Superior temporal gyrus (tissue), 1 donor: ENCODE results near the gene ZC2HC1B.
A peak's percentile ranks its signal among the peaks of the same experiment; 100 is the strongest.

ENCODE experiments used
- DNase-seq: peaks from one replicate; pipeline ENCODE4 v3.0.0-alpha.2; 2016; ENCODE audit errors: extremely low spot score

Gene ZC2HC1B

DNA sequence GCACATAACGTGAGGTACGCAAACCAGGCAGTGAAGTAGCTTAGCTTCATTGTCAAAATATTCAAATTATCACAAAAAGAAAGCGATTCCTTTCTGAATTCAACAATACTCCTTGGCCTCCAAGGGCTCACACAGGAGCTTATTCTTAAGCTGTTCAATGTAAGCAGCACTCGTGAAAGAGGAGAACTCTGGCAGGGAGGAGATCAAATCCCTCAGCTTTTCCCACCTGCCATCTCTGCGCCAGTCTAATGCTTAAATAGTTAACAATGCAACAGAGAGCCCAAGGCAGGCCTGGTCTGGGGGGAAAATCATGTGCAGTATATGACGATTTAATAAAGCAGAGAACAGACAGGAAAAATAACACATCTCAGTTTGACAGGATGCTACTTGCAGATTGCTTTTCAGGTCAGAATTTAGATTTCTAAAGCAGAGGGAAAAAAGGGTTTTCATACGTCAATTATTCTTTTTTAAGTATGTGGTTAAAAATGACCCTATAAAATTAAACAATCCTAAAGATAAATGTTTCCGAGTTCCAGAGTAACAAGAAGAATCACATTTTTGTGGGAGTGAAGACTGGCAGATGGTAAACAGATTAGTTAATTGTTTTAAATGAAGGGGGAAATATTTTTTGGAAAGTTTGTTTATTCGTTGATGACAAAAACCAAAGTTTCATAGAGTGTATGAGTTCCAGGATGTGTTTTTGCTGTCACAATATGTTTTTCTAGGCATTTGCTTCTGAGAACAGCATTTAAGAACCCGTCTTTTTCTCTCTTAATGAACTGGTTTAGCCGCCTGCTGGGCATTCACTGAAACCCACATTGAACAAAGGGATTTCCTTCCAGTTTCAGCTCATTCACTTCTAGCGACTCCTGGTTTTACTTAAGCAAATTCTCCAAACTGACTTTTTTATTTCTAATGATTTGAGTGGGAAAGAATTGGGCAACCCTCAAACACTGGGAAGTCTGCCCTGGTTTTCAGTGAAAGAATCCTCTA is 97.9 kb downstream of the ZC2HC1B start:
- peak; percentile 22 for DNase-seq

- no peak for DNase-seq
Measured at GRCh38 chr6:143963158-143963919, 99.1 kb downstream of the ZC2HC1B start.

- DNase-seq: no peak
Measured at GRCh38 chr6:143964674-143965081, 100.4 kb downstream of the ZC2HC1B start.

DNA sequence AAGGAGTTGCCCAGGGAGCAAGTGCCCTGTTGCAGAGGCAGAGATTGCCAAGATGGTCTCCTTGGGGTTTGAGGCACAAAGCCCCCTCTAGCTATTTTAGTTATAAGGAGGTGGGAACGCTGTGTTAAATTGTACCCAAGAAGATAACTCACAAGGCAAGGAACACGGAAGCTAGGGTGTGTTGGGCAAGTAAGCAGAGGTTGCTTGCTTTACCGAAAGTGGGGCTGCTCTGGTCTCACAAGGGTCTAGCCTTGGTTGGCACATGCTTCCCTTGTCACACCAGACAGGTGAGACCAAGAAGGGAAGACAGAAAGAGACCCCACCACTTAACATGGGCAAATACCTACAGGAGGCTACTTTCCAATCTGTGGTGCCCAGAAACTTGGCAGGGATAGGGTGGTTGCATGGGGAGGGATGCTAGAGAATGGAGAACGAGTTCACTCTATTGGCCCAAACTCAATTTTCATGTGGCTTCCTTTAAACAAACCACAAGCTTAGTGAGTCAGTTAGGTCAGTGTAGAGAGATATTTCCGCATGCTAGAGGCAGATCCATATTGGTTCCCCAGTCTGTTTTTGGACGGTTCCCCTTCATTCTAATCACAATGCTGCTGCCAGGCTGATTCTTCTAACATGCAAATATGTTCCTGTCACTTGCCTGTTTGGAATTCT is 101.4 kb downstream of the ZC2HC1B start:
- DNase-seq: no peak

DNA sequence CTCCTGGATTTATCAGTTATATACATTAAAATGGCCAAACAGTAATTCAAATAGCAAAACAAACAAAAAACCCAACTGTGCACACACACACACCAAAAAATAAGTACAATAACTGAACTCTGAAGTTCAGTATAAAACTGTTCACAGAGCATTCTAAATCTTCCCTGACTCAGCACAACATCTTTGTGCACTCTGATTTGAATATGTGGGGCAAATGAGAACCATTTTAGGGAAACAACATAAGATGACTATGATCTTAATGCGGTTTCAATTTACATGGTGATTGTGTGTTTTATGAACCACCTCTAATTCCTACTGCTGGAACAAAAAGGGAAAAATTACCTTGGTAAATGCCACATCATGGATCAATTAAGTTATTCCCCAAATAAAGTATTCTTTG is 102.0 kb downstream of the ZC2HC1B start:
- DNase-seq: no peak

GRCh38 chr6:143967706-143968376 is 103.6 kb downstream of the ZC2HC1B start:
- no peak for DNase-seq

DNA sequence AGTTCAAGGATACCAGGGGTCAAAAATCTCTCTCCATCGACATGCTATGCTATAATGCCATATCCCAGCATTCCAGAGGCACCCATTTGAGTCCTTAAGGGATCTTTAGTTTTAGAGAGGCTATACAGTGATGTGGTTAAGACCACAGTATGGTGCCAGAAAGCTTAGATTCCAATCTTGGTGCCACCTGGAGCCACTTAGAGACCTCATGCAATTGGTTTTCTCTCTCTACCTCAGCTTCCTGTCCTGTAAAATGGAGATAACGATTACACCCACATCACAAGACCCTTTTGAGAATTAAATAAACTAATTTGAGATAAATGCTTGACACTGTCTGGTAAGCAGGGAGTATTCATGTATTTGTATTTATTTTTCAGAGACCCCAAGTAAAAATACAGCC is 104.8 kb downstream of the ZC2HC1B start:
- DNase-seq: no peak

DNA sequence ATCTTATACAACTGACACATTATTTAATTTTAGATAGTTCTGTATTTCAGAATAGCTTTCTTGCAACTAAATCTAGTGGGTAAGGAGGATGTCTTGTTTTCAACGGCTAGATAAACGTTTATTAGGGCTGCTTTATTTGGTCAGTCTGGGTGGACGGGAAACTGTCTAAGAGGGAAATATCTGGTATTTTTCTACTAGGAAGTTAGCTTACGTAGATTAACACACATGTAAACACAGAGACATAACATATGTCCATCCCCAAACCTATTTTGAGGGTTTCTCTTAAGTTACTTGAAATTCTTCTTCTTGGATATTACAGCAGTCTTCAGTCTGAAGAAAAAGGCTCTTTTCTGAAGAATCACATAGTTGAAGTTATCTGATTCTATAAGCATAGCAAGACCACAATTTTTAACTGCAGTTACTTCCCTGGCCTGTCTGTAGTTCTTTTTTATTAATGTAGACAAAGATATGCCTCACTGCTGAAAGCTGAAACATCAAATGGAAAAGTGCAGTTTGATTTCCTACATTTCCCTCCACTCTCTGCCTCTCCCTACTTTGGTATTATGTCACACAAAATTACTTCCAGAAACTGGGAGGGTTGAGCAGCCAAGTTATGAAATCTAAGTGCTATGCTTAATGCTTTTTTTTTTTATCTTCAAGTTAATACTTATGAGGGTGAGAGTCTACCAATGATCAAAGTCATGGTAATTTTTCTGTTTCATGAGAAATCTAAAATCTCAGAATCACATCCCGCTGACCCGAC is 106.4 kb downstream of the ZC2HC1B start:
- DNase-seq: no peak

DNA sequence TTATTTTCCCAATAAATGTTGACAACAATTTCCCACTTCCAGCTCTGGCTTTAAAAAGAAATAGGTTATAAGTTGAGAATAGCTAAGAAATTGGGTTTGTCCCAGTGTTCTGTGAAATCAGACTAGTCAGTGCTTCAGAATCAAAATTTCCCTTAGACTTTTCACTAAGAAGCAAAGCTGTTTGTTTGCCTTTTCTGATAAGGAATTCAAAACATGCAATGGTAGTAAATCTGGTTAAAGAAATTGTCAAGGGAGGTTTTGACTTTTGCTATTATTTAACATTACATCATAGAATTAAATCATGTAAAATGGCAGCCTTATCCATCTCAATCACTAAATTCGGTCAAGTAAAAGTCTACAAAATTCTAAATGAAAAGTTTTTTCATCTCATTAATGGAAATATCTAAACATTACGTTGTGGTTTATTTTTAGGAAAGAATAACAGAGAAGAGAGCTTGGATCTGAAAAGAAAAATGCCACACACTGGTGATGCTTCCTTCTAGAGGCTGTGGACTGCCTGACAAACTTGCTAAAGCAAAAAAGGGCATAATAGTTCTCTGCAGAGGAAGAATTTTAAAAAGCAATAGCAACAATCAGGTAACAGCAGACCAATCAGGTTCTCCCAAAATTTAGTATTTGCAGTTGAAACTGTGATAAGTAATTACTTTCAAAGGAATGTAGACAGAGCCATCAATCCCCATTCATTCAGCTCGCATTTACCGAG is 107.4 kb downstream of the ZC2HC1B start:
- no peak for DNase-seq

DNA sequence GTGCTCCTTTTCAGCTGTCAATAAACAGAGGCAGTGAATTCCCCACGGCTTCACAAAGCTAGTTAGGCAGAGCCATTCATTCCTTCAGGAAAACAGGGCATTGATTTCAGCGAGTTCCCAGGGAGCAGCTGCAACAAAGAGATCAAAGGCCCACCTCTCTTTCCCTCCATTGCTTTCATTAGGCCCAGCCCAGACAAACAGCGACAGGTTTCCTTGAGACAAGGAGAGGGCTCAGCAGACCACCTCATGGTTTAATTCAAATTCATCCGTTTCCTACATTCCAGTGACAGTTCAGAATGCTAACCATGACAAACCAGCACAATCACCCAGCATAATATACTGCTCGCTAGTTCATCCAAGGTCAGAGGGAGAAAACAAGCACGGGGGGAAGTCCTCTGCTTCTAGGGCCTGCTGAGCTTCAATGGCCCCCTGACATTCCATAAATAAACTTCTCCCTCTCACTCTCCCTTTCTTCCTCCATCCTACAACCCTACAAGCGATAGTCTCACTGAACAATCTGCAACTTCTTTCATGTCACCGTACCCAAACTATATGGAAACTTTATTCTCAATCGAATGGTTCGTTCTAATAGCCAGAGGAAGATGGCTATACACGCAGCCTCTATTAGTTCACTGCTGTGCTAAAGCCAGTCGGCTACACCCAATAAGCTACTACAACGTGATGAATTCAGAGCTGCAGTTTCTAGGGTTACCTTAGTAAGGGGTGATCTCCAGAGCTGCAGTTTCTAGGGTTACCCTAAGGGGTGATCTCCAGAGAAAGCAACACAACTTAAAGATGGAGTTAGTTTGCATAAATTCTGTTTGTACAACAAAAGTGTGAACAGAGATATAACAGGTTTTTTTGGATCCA is 109.1 kb downstream of the ZC2HC1B start:
- DNase-seq: no peak

DNA sequence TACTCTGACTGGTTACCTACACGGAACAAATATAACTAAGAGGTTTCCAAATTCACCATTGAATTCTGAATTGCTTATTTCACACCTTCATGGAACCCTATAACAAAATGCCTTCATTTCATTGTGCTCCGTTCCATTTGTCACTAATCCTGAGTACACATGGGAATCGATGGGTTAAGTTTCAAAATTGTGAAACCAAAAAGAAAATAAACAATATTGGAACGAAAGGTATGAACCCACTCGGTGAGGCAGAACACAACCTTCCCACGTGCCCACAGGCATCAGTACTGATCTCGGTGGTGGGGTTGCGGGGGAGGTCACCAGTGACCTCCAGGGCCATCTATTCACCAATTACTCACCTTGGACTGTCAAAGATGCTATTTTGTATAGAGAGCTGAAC is 109.8 kb downstream of the ZC2HC1B start:
- DNase-seq: no peak

- DNase-seq: no peak
Measured at GRCh38 chr6:143976806-143977349, 112.6 kb downstream of the ZC2HC1B start.

DNA sequence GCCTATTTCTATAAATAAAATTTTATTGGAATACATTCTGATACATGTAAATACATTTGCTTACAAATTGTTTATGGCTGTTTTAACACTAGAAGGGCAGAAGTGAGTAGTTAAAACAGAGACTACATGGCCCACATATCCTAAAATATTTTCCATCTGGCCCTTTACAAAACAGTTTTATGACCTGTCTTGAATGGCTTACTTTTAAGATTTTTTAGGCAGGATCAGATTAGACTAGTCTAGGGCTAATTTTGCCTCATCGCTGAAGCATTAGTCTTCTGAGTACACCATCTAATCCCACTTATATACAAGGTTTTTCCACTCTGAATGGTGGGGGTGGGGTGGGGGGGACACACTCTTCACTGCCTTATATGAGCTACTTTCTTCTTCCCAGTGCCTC is 116.6 kb downstream of the ZC2HC1B start:
- DNase-seq: no peak

DNA sequence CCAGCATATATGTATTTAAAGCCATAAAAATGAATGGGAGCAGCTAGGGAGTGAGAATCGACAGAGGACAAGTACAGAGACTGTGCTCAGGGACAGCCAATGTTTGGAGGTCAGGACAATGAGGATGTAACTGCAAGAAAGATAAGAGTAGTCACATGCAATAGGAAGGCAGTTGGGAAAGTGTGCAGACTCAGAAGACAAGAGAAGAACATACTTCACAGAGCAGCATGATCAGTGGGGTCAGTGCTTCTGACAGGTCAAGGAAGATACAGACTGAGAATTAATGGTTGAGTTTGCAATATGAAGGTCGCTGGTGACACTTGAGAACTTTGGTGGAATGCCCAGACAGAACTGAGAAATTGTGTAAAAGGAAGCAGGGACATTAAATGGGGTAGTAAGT is 118.7 kb downstream of the ZC2HC1B start:
- DNase-seq: no peak

GRCh38 chr6:143984666-143985065 is 120.4 kb downstream of the ZC2HC1B start:
- DNase-seq: no peak

DNA sequence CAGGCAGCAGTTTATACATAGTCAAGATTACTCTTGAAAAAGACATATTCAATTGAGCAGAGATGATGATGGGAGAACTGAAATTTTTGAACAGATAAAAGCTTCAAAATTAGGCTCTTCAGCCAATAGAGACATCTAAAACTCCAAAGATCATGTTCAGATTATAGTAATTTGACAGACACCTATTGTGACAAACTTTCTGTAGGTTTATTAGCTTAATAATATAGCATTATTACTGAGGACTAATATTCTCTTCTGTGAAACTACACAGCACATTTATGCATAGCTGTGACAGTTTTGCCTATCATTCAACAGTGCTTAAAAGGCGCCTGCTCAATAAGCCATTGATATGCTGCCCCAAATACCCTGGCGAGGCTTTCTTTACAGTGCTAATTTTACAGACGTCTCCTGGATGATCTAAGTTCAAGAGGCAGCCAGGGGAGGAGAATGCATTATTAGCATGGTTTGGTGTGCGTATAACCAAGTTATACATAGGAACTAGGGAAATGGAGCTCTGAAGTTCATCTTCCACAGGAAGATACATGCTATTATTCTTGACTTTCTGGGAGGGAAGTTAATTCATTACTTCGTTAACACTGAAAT is 122.3 kb downstream of the ZC2HC1B start:
- DNase-seq: no peak
